ENCODE measurements around the gene NPS. TPM values are rescaled to one million over a fixed set of nuclear protein-coding genes. Genes with fewer than 3 reads are reported as not detected.

Gene NPS
- polyA plus RNA-seq, 4 donors: not detected

DNA sequence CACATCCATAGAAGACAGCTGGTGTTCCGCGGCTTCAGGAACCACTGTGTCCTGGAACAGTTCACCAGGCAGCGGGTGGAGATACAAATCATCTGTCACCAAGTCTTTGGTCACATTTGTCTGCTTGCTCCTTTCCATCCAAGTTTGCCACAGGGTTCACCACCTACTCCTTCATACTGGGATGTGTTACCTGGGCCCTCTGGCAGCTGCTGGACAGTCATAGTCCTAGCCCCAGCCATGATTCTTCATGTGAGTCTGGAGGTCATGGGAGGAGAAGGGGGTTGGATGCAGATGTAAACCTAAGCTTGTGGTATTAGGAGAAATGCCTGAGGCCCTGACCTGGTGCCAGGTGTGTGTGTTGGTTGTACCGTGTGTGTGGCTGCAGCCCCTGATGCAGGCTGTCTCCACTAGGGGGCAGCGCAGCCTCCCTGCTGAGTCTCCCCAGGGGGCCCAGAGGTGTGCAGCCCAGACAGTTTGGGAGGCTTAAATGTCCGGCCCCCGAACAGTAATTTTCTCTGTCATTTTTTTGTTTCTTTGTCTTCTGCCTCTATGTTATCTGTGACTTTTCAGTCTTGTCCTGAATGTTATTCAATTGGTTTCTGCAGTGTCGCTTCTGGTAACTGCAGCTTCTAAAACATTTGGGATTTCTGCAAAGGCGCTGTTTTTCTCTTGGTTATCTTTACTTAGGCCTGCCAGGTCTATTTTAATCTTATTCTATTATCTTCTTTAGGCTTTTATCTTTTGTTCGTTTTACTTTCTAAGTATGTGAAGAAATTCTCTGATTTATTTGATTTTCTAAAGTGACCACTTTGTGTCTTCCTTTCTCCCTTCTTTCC lies 14.8 kb downstream of the NPS start:
- no peaks in the 10 kb centered on the region for H3K4me1 ChIP-seq (ENCODE audit: control insufficient read depth in 3 of 3, insufficient read depth in 2 of 3, low read depth in 1 of 3, low read length in 2 of 3)
- DNase-seq (peak; percentile 3 to 11), FAIRE-seq (no peak)
- no peaks in the 10 kb centered on the region for H3K9me3 ChIP-seq (ENCODE audit: control insufficient read depth in 2 of 2, insufficient read depth in 1 of 2, low read depth in 1 of 2, low read length in 1 of 2)
- no peak overlapping the region for H3K27ac ChIP-seq (ENCODE audit: low read depth in 1 of 3, low read length in 2 of 3)
- H3K36me3 ChIP-seq (ENCODE audit: control insufficient read depth in 3 of 3, insufficient read depth in 2 of 3, low read depth in 1 of 3, low read length in 3 of 3): no peaks in the 10 kb centered on the region
- no peak overlapping the region for H3K4me3 ChIP-seq (ENCODE audit: low read depth in 1 of 3, low read length in 3 of 3)
- no peaks in the 10 kb centered on the region for H3K27me3 ChIP-seq (ENCODE audit: control insufficient read depth in 3 of 3, insufficient read depth in 3 of 3, low read length in 3 of 3)
- WGBS, 3 donors: 61 to 66% (median 62%) methylated on average over 10 of the region's 10 CpGs

DNA sequence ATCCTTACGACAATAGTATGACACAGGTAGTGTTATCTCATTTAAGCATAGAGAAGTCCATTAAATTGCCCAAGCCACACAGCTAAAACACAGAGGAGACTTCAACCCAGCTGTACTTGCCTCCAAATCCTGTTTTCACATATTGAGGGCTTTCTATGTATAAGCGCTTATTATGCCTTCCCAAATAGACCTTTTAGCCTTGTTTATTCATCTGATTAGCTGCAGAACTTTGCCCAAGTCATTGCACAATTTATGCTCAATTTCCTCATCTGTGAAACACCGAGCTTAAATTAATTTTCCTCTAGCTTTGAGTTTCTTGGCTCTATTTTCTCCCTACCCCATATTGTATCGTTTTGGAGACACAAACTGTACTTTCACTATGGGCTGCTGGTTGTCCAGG lies 15.5 kb downstream of the NPS start:
- FAIRE-seq: no peak
- no peak overlapping the region for H3K4me3 ChIP-seq (ENCODE audit: low read depth in 1 of 3, low read length in 3 of 3)
- H3K27me3 ChIP-seq (ENCODE audit: control insufficient read depth in 3 of 3, insufficient read depth in 3 of 3, low read length in 3 of 3): no peaks in the 10 kb centered on the region
- no peak overlapping the region for H3K27ac ChIP-seq (ENCODE audit: low read depth in 1 of 3, low read length in 2 of 3)
- DNase-seq: no peak
- no peaks in the 10 kb centered on the region for H3K9me3 ChIP-seq (ENCODE audit: control insufficient read depth in 2 of 2, insufficient read depth in 1 of 2, low read depth in 1 of 2, low read length in 1 of 2)
- WGBS, 3 donors: 40 to 69% (median 48%) methylated on average over 4 of the region's 4 CpGs
- no peaks in the 10 kb centered on the region for H3K36me3 ChIP-seq (ENCODE audit: control insufficient read depth in 3 of 3, insufficient read depth in 2 of 3, low read depth in 1 of 3, low read length in 3 of 3)
- H3K4me1 ChIP-seq (ENCODE audit: control insufficient read depth in 3 of 3, insufficient read depth in 2 of 3, low read depth in 1 of 3, low read length in 2 of 3): no peaks in the 10 kb centered on the region

DNA sequence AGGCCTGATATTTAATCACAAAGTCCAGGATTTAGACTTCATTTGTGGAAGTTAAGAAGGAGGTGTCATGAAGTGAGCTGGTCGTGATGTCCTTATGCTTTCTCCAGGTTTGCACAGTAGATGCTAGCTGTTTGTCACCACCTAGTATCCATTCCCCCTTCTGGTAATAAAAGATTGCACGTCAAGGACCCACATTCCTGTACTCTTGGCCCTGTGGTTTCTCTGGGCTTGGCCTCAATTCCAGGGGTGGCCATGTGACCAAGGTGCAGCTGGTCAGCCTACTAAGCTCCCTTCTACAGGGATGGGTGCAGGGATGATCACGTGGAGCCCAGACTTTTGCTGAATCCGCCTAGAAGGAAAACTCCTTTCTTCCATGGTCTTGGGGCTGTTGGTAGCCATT lies 16.5 kb downstream of the NPS start:
- Histone ChIP-seq H3K36me3 (ENCODE audit: control insufficient read depth in 3 of 3, insufficient read depth in 2 of 3, low read depth in 1 of 3, low read length in 3 of 3) (no peaks in the 10 kb centered on the region), H3K27ac (ENCODE audit: low read depth in 1 of 3, low read length in 2 of 3) (no peak overlapping the region), H3K27me3 (ENCODE audit: control insufficient read depth in 3 of 3, insufficient read depth in 3 of 3, low read length in 3 of 3) (peaks cover 0 to 2% (median 0%) of the 10 kb centered on the region in 3 donors), H3K4me1 (ENCODE audit: control insufficient read depth in 3 of 3, insufficient read depth in 2 of 3, low read depth in 1 of 3, low read length in 2 of 3) (no peaks in the 10 kb centered on the region), H3K9me3 (ENCODE audit: control insufficient read depth in 2 of 2, insufficient read depth in 1 of 2, low read depth in 1 of 2, low read length in 1 of 2) (no peaks in the 10 kb centered on the region), H3K4me3 (ENCODE audit: low read depth in 1 of 3, low read length in 3 of 3) (no peak overlapping the region)
- no peak for DNase-seq
- no peak for FAIRE-seq
- WGBS, 3 donors: 59 to 68% (median 65%) methylated on average over 4 of the region's 4 CpGs

DNA sequence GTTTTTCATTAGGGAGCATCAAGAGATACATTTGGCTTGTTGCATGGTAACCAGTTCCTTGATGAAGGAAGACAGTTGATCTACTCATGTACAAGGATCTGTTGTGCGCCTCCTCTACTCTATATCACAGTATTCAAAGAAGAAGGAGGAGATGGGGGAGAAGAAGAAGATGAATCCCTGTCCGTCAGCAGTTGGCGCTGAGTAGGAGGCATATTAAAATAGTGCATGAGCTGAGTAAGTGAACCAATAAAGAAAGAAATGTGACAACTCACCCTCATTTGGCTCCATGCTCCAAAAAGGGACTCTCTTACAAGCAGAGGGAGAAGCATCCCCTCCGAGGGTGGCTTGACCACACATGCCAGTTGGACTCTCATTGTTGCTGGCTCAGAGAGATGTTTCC lies 20.1 kb downstream of the NPS start:
- WGBS, 3 donors: 82 to 87% (median 84%) methylated on average over 4 of the region's 4 CpGs
- Histone ChIP-seq H3K27ac (ENCODE audit: low read depth in 1 of 3, low read length in 2 of 3) (no peak overlapping the region), H3K4me3 (ENCODE audit: low read depth in 1 of 3, low read length in 3 of 3) (no peak overlapping the region), H3K9me3 (ENCODE audit: control insufficient read depth in 2 of 2, insufficient read depth in 1 of 2, low read depth in 1 of 2, low read length in 1 of 2) (no peaks in the 10 kb centered on the region), H3K36me3 (ENCODE audit: control insufficient read depth in 3 of 3, insufficient read depth in 2 of 3, low read depth in 1 of 3, low read length in 3 of 3) (no peaks in the 10 kb centered on the region), H3K4me1 (ENCODE audit: control insufficient read depth in 3 of 3, insufficient read depth in 2 of 3, low read depth in 1 of 3, low read length in 2 of 3) (no peaks in the 10 kb centered on the region), H3K27me3 (ENCODE audit: control insufficient read depth in 3 of 3, insufficient read depth in 3 of 3, low read length in 3 of 3) (peaks cover 0 to 2% (median 0%) of the 10 kb centered on the region in 3 donors)
- FAIRE-seq: no peak
- DNase-seq: no peak

DNA sequence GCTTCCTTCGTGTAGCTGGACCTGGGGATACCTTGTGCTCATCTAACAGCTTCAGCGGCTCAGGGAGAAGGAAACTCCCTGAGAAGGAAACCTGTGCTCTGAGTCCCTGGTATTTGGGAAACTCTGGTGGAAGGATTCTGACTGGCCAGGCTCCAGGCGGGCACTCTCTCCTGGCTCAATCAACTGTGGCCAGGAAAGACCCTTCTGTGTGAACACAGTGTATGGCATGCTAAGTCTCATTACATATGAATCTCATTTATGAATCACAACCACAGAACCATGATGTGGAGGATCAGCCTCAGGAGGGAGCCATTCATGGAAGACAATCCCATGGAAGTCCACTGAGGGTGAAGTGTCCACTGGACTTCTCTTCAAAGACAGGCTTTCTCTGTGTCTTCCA lies 20.9 kb downstream of the NPS start:
- H3K27me3 ChIP-seq (ENCODE audit: control insufficient read depth in 3 of 3, insufficient read depth in 3 of 3, low read length in 3 of 3): peaks cover 0 to 2% (median 0%) of the 10 kb centered on the region in 3 donors
- H3K36me3 ChIP-seq (ENCODE audit: control insufficient read depth in 3 of 3, insufficient read depth in 2 of 3, low read depth in 1 of 3, low read length in 3 of 3): no peaks in the 10 kb centered on the region
- FAIRE-seq: no peak
- no peak for DNase-seq
- H3K4me3 ChIP-seq (ENCODE audit: low read depth in 1 of 3, low read length in 3 of 3): no peak overlapping the region
- no peaks in the 10 kb centered on the region for H3K4me1 ChIP-seq (ENCODE audit: control insufficient read depth in 3 of 3, insufficient read depth in 2 of 3, low read depth in 1 of 3, low read length in 2 of 3)
- H3K9me3 ChIP-seq (ENCODE audit: control insufficient read depth in 2 of 2, insufficient read depth in 1 of 2, low read depth in 1 of 2, low read length in 1 of 2): no peaks in the 10 kb centered on the region
- 70 to 82% (median 81%) methylated on average over 3 of the region's 3 CpGs for WGBS, 3 donors
- H3K27ac ChIP-seq (ENCODE audit: low read depth in 1 of 3, low read length in 2 of 3): no peak overlapping the region

DNA sequence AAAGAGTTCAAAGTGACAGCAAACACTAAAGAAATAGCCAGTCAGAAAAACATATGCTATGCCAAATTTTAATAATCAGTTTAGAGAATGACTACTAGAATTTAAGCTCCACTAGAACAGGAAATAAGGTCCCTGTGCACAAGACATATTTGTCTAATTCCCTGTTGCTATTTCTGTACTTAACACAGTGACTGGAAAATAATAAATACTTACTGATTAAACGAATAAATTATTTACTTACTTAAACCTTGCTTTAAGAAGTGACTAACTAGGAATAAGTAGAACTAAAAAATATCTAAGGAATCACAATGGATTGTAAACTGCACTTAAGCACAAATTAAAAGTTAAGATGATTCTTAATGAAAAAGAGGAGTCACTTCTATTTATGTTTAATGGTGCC lies 22.3 kb downstream of the NPS start:
- FAIRE-seq (no peak), DNase-seq (no peak)
- peaks cover 0 to 2% (median 0%) of the 10 kb centered on the region in 3 donors for H3K27me3 ChIP-seq (ENCODE audit: control insufficient read depth in 3 of 3, insufficient read depth in 3 of 3, low read length in 3 of 3)
- H3K9me3 ChIP-seq (ENCODE audit: control insufficient read depth in 2 of 2, insufficient read depth in 1 of 2, low read depth in 1 of 2, low read length in 1 of 2): no peaks in the 10 kb centered on the region
- WGBS, 3 donors: 36 to 58% (median 53%) methylated on average over 1 of the region's 1 CpG
- no peaks in the 10 kb centered on the region for H3K36me3 ChIP-seq (ENCODE audit: control insufficient read depth in 3 of 3, insufficient read depth in 2 of 3, low read depth in 1 of 3, low read length in 3 of 3)
- no peaks in the 10 kb centered on the region for H3K4me1 ChIP-seq (ENCODE audit: control insufficient read depth in 3 of 3, insufficient read depth in 2 of 3, low read depth in 1 of 3, low read length in 2 of 3)
- no peak overlapping the region for H3K4me3 ChIP-seq (ENCODE audit: low read depth in 1 of 3, low read length in 3 of 3)
- H3K27ac ChIP-seq (ENCODE audit: low read depth in 1 of 3, low read length in 2 of 3): no peak overlapping the region

DNA sequence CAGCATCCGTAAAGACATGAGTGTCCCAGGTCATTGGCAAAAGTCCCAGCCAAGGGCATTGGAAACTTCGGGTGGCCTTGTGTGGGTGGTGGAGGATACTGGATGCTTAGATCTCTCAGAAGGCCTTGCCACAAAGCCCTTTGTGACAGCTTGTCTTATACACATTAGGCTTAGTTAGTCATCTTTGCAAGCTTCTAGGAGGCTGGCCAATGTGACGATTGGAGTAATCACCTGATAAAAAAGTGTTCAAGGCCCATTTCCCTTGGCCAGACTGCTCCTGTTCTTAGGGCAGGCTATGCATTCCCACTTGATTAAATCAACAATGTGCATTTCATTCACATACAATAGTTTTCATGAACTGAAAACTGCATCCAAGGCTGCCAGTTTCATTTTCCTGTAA lies 26.9 kb downstream of the NPS start:
- DNase-seq (no peak), FAIRE-seq (no peak)
- no peaks in the 10 kb centered on the region for H3K9me3 ChIP-seq (ENCODE audit: control insufficient read depth in 2 of 2, insufficient read depth in 1 of 2, low read depth in 1 of 2, low read length in 1 of 2)
- H3K4me1 ChIP-seq (ENCODE audit: control insufficient read depth in 3 of 3, insufficient read depth in 2 of 3, low read depth in 1 of 3, low read length in 2 of 3): no peaks in the 10 kb centered on the region
- no peaks in the 10 kb centered on the region for H3K36me3 ChIP-seq (ENCODE audit: control insufficient read depth in 3 of 3, insufficient read depth in 2 of 3, low read depth in 1 of 3, low read length in 3 of 3)
- WGBS, 3 donors: 56 to 73% (median 57%) methylated on average over 3 of the region's 3 CpGs
- H3K27me3 ChIP-seq (ENCODE audit: control insufficient read depth in 3 of 3, insufficient read depth in 3 of 3, low read length in 3 of 3): peaks cover 0 to 3% (median 0%) of the 10 kb centered on the region in 3 donors
- no peak overlapping the region for H3K27ac ChIP-seq (ENCODE audit: low read depth in 1 of 3, low read length in 2 of 3)
- H3K4me3 ChIP-seq (ENCODE audit: low read depth in 1 of 3, low read length in 3 of 3): no peak overlapping the region

DNA sequence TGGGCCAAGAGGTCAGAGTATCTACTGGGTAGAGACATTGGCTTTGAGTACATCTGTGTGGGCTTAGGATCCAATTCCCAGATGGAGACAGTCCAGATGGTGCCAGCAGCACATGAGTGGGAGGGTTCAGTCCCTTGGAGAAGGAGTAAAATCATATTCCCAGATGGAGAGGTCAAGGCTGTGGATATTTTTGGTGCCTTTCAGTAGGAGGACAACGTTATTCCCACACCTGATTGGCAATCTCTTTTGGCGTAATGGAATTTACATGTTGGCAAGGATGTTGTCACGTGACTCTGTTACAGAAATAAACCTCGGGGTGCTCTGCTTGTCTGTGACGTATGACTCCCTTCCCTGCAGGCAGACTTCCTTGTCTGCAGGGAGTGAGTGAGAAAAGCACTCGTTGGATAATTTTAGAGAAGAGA lies 27.6 kb downstream of the NPS start:
- H3K4me1 ChIP-seq (ENCODE audit: control insufficient read depth in 3 of 3, insufficient read depth in 2 of 3, low read depth in 1 of 3, low read length in 2 of 3): no peaks in the 10 kb centered on the region
- no peaks in the 10 kb centered on the region for H3K36me3 ChIP-seq (ENCODE audit: control insufficient read depth in 3 of 3, insufficient read depth in 2 of 3, low read depth in 1 of 3, low read length in 3 of 3)
- WGBS, 3 donors: 17 to 34% (median 27%) methylated on average over 6 of the region's 6 CpGs
- no peak overlapping the region for H3K4me3 ChIP-seq (ENCODE audit: low read depth in 1 of 3, low read length in 3 of 3)
- peaks cover 0 to 3% (median 0%) of the 10 kb centered on the region in 3 donors for H3K27me3 ChIP-seq (ENCODE audit: control insufficient read depth in 3 of 3, insufficient read depth in 3 of 3, low read length in 3 of 3)
- FAIRE-seq (no peak), DNase-seq (no peak)
- H3K9me3 ChIP-seq (ENCODE audit: control insufficient read depth in 2 of 2, insufficient read depth in 1 of 2, low read depth in 1 of 2, low read length in 1 of 2): no peaks in the 10 kb centered on the region
- H3K27ac ChIP-seq (ENCODE audit: low read depth in 1 of 3, low read length in 2 of 3): no peak overlapping the region

All from small intestine (tissue), 7 donors.